Hepatocyte (in vitro differentiated cells): ENCODE data around the gene WWTR1. TPM values are rescaled to one million over a fixed set of nuclear protein-coding genes. Genes with fewer than 3 reads are reported as not detected.

ENCODE experiments used
- DNase-seq: peaks from one replicate; pipeline ENCODE4 v3.0.0-alpha.2; 2016; ENCODE audit warnings: low spot score
- H2AFZ ChIP-seq: fragments of 200-600 bp; sonication (generic); 2 replicates; pipeline ENCODE4 v1.6.0; 2016; ENCODE audit warnings: antibody characterized with exemption, mild to moderate bottlenecking
- H3K27ac ChIP-seq: fragments of 200-600 bp; sonication (generic); 2 replicates; pipeline ENCODE4 v1.5.1; 2016; ENCODE audit warnings: mild to moderate bottlenecking
- H3K27me3 ChIP-seq: fragments of 200-600 bp; sonication (generic); 2 replicates; pipeline ENCODE4 v1.6.1; 2016
- H3K36me3 ChIP-seq: fragments of 200-600 bp; sonication (generic); replicated peaks from 2 replicates; pipeline ENCODE4 v1.5.1; 2016; ENCODE audit warnings: low read depth; ENCODE audit not compliant: insufficient read depth
- H3K4me1 ChIP-seq: fragments of 200-600 bp; sonication (generic); 2 replicates; pipeline ENCODE4 v1.5.1; 2016; ENCODE audit warnings: mild to moderate bottlenecking, moderate library complexity; ENCODE audit not compliant: insufficient read depth
- H3K4me2 ChIP-seq: fragments of 200-600 bp; sonication (generic); 2 replicates; pipeline ENCODE4 v1.6.0; 2016
- H3K4me3 ChIP-seq: fragments of 200-600 bp; sonication (generic); 2 replicates; pipeline ENCODE4 v1.5.1; 2016; ENCODE audit warnings: mild to moderate bottlenecking
- H3K79me2 ChIP-seq: fragments of 200-600 bp; sonication (generic); 2 replicates; pipeline ENCODE4 v1.6.0; 2017; ENCODE audit warnings: mild to moderate bottlenecking
- H3K9me2 ChIP-seq: fragments of 200-600 bp; sonication (generic); replicated peaks from 2 replicates; pipeline ENCODE4 v1.6.0; 2017; ENCODE audit warnings: mild to moderate bottlenecking; ENCODE audit not compliant: insufficient read depth
- H3K9me3 ChIP-seq: fragments of 200-600 bp; sonication (generic); 2 replicates; pipeline ENCODE4 v1.5.1; 2016; ENCODE audit warnings: low read depth, mild to moderate bottlenecking
- H4K20me1 ChIP-seq: fragments of 200-600 bp; sonication (generic); 2 replicates; pipeline ENCODE4 v1.6.0; 2016; ENCODE audit warnings: mild to moderate bottlenecking; ENCODE audit not compliant: insufficient read depth, poor library complexity, severe bottlenecking
- EZH2 ChIP-seq: fragments of 200-600 bp; sonication (generic); IDR thresholded peaks from 2 replicates; pipeline ENCODE4 v1.6.1; 2016; ENCODE audit warnings: antibody characterized with exemption, mild to moderate bottlenecking, borderline replicate concordance
- EZH2phosphoT487 ChIP-seq: fragments of 200-600 bp; sonication (generic); IDR thresholded peaks from one replicate; pipeline ENCODE4 v1.6.1; 2018; ENCODE audit warnings: antibody characterized with exemption, mild to moderate bottlenecking, low read depth, moderate library complexity; ENCODE audit not compliant: unreplicated experiment, severe bottlenecking
- WGBS: methylation state at CpG from one replicate; pipeline ENCODE4 v1.1.6; 2016; ENCODE audit warnings: low lambda C conversion rate; ENCODE audit errors: missing lambda C conversion rate; 5-methylcytosine and 5-hydroxymethylcytosine counted together
- polyA plus RNA-seq: library from polyadenylated mRNA; unstranded; fragments of >200 nt; fragmentation: Nextera tagmentation; extraction: Ambion mirVana; gene quantifications from 2 replicates; pipeline ENCODE4 v1.2.1, GENCODE V29; 2016
- total RNA-seq: library from RNA; depleted of rRNA; stranded (reverse); fragments of >200 nt; gene quantifications from 2 replicates; pipeline ENCODE4 v1.2.3, GENCODE V29; 2014
- TF ChIP-seq, protein P1 (sequence below): fragments of 200-600 bp; sonication (generic); IDR thresholded peaks from 2 replicates; pipeline ENCODE4 v1.5.1; 2016; ENCODE audit warnings: antibody characterized with exemption, mild to moderate bottlenecking; ENCODE audit not compliant: poor library complexity

WWTR1 gene
- total and polyA plus RNA-seq, 2 experiments from 2014 or later, result 40.5 to 54.7 TPM

GRCh38 chr3:149643963-149644362 is 13.9 kb downstream of the WWTR1 start:
- Histone ChIP-seq H4K20me1 (peaks cover 4% of the 10 kb centered on the region), H3K79me2 (peaks cover 92% of the 10 kb centered on the region), H3K4me2 (peak overlapping the region; percentile 59)

GRCh38 chr3:149643482-149643798 is 14.4 kb downstream of the WWTR1 start:
- Histone ChIP-seq H3K79me2 (peaks cover 88% of the 10 kb centered on the region), H3K9me3 (no peaks in the 10 kb centered on the region), H3K4me1 (peaks cover 34% of the 10 kb centered on the region), H3K36me3 (no peaks in the 10 kb centered on the region), H3K4me2 (peak overlapping the region; percentile 59), H4K20me1 (peaks cover 4% of the 10 kb centered on the region), H3K4me3 (no peak overlapping the region), H3K27ac (peak overlapping the region; percentile 68), H3K27me3 (no peaks in the 10 kb centered on the region), H2AFZ (no peak overlapping the region), H3K9me2 (no peaks in the 10 kb centered on the region)
- WGBS, result 53% methylated on average over 4 of the region's 4 CpGs
- TF ChIP-seq EZH2, result no peak
- DNase-seq, result no peak

More at GRCh38 chr3:149643963-149644362, 13.9 kb downstream of the WWTR1 start:
- Histone ChIP-seq H3K9me2 (no peaks in the 10 kb centered on the region), H3K4me1 (peaks cover 33% of the 10 kb centered on the region), H2AFZ (no peak overlapping the region), H3K4me3 (no peak overlapping the region), H3K36me3 (no peaks in the 10 kb centered on the region), H3K27ac (peak overlapping the region; percentile 68), H3K27me3 (no peaks in the 10 kb centered on the region), H3K9me3 (no peaks in the 10 kb centered on the region)
- WGBS, result 88% methylated on average over 3 of the region's 3 CpGs
- TF ChIP-seq EZH2phosphoT487 (no peak), EZH2 (no peak)
- TF ChIP-seq, protein P1, sequence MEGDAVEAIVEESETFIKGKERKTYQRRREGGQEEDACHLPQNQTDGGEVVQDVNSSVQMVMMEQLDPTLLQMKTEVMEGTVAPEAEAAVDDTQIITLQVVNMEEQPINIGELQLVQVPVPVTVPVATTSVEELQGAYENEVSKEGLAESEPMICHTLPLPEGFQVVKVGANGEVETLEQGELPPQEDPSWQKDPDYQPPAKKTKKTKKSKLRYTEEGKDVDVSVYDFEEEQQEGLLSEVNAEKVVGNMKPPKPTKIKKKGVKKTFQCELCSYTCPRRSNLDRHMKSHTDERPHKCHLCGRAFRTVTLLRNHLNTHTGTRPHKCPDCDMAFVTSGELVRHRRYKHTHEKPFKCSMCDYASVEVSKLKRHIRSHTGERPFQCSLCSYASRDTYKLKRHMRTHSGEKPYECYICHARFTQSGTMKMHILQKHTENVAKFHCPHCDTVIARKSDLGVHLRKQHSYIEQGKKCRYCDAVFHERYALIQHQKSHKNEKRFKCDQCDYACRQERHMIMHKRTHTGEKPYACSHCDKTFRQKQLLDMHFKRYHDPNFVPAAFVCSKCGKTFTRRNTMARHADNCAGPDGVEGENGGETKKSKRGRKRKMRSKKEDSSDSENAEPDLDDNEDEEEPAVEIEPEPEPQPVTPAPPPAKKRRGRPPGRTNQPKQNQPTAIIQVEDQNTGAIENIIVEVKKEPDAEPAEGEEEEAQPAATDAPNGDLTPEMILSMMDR, result no peak
- no peak for DNase-seq

DNA sequence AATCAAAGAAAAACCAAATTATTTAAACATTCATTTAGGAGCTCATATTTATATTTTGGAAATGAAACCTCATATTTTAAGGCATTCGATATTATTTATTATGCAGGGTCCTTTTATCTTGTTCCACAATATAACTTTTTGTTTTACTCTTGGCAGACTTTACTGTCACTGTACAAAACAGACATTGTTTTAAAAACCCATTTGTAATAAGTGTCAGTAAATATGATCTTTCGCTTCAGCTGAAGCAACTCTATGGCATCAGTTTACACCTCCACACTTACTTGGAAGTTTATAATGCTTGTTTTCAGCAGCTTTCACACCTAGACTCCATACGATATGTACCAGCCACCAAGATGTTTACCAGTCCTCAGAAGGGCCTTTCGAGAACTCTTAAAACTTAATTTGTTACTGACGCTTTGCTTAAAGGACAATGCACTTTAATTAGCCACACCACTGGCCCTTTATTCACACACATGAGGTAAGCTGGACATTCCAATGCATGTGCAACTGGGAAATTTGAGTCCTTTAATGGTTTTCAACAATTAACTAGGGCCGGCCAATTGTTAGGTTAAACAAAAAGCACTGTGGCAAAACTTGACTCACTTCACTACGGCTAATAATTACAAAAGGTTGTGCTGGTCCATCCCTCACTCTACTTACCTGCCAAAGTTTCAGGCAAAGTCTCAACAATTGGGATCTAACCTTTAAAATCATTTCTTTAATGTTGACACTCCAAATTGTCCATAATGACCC is 16.7 kb downstream of the WWTR1 start:
- peak overlapping the region; percentile 68 for H3K27ac ChIP-seq
- peak overlapping the region; percentile 7 for H3K4me2 ChIP-seq
- H3K27me3 ChIP-seq, result no peaks in the 10 kb centered on the region
- 59% methylated on average over 7 of the region's 7 CpGs for WGBS
- H3K9me2 ChIP-seq, result no peaks in the 10 kb centered on the region
- H3K4me1 ChIP-seq, result peaks cover 34% of the 10 kb centered on the region
- H2AFZ ChIP-seq, result no peak overlapping the region
- no peaks in the 10 kb centered on the region for H3K9me3 ChIP-seq
- H3K4me3 ChIP-seq, result no peak overlapping the region
- no peak for DNase-seq
- H3K79me2 ChIP-seq, result peaks cover 85% of the 10 kb centered on the region
- peaks cover 2% of the 10 kb centered on the region for H4K20me1 ChIP-seq
- no peaks in the 10 kb centered on the region for H3K36me3 ChIP-seq
- TF ChIP-seq EZH2phosphoT487 (no peak), EZH2 (no peak)
- TF ChIP-seq, protein P1, result no peak

- H3K4me3 ChIP-seq, result no peak overlapping the region
- TF ChIP-seq EZH2 (no peak), EZH2phosphoT487 (no peak)
- TF ChIP-seq, protein P1, result no peak
- no peaks in the 10 kb centered on the region for H3K36me3 ChIP-seq
- H3K27me3 ChIP-seq, result no peaks in the 10 kb centered on the region
- H3K27ac ChIP-seq, result peak overlapping the region; percentile 69
- WGBS, result 89% methylated on average over 2 of the region's 2 CpGs
- peak overlapping the region; percentile 69 for H3K4me2 ChIP-seq
- no peak for DNase-seq
- H3K79me2 ChIP-seq, result peaks cover 85% of the 10 kb centered on the region
- H3K9me2 ChIP-seq, result no peaks in the 10 kb centered on the region
- no peaks in the 10 kb centered on the region for H3K9me3 ChIP-seq
- no peak overlapping the region for H2AFZ ChIP-seq
- H4K20me1 ChIP-seq, result peaks cover 4% of the 10 kb centered on the region
- H3K4me1 ChIP-seq, result peaks cover 35% of the 10 kb centered on the region
These were observed 18.7 kb downstream of the WWTR1 start for GRCh38 chr3:149639093-149639486.
